OCI-LY7 (cell line): ENCODE data around the gene MLN. TPM values are rescaled to one million over a fixed set of nuclear protein-coding genes. Genes with fewer than 3 reads are reported as not detected.

ENCODE experiments used
- BruUV-seq: library from RNA; stranded (reverse); fragments of 400-500 nt; replicated peaks from 2 replicates; lab custom pipeline; 2021; lab: Mats Ljungman, UMichigan
- CTCF ChIA-PET: fragments of 300-600 bp; sonication (Branson Sonifier 250); formaldehyde crosslinking; loops from one replicate; lab custom pipeline; 2022; ENCODE audit warnings: antibody characterized with exemption; ENCODE audit not compliant: unreplicated experiment; lab: Charles Lee
- POLR2A ChIA-PET: fragments of 300-600 bp; sonication (Branson Sonifier 250); formaldehyde crosslinking; loops from one replicate; lab custom pipeline; 2022; ENCODE audit warnings: antibody characterized with exemption; lab: Charles Lee
- DNase-seq: peaks from one replicate; pipeline ENCODE4 v3.0.0-alpha.2; 2015; ENCODE audit warnings: low spot score
- H2AFZ ChIP-seq: fragments of 200-600 bp; sonication (generic), shearing (Covaris generic); 2 replicates; pipeline ENCODE4 v1.6.1; 2014; ENCODE audit warnings: mild to moderate bottlenecking, antibody characterized with exemption, low read length, moderate library complexity
- H3K27ac ChIP-seq: fragments of 200-600 bp; sonication (generic); 2 replicates; pipeline ENCODE4 v1.5.1; 2014; ENCODE audit warnings: mixed run types, low read depth, mild to moderate bottlenecking, moderate library complexity, low read length, inconsistent platforms; ENCODE audit not compliant: poor library complexity, severe bottlenecking
- H3K36me3 ChIP-seq: fragments of 200-600 bp; sonication (generic); 2 replicates; pipeline ENCODE4 v1.6.1; 2014; ENCODE audit warnings: mild to moderate bottlenecking, antibody characterized with exemption, low read length, moderate library complexity, mixed read lengths; ENCODE audit not compliant: insufficient read depth
- H3K4me1 ChIP-seq: fragments of 200-600 bp; sonication (generic); 2 replicates; pipeline ENCODE4 v1.5.1; 2014; ENCODE audit warnings: mild to moderate bottlenecking, low read length; ENCODE audit not compliant: insufficient read depth, poor library complexity, severe bottlenecking
- H3K4me2 ChIP-seq: fragments of 200-600 bp; sonication (generic); 2 replicates; pipeline ENCODE4 v1.6.1; 2014; ENCODE audit warnings: mild to moderate bottlenecking, low read length
- H3K4me3 ChIP-seq: fragments of 200-600 bp; sonication (generic); 2 replicates; pipeline ENCODE4 v1.5.1; 2014; ENCODE audit warnings: mild to moderate bottlenecking, low read depth, low read length; ENCODE audit not compliant: poor library complexity, severe bottlenecking
- H3K79me2 ChIP-seq: fragments of 200-600 bp; sonication (generic); 2 replicates; pipeline ENCODE4 v1.6.1; 2016; ENCODE audit warnings: low read depth, mild to moderate bottlenecking, low read length, moderate library complexity, mixed read lengths; ENCODE audit not compliant: insufficient read depth
- H3K9me2 ChIP-seq: fragments of 200-600 bp; sonication (generic); 2 replicates; pipeline ENCODE4 v1.6.1; 2016; ENCODE audit warnings: mild to moderate bottlenecking, low read length, mixed read lengths; ENCODE audit not compliant: insufficient read depth
- H3K9me3 ChIP-seq: fragments of 200-600 bp; sonication (generic); 2 replicates; pipeline ENCODE4 v1.6.1; 2014; ENCODE audit warnings: mild to moderate bottlenecking, mixed run types, low read length, mixed read lengths
- H4K20me1 ChIP-seq: fragments of 200-600 bp; sonication (generic); 2 replicates; pipeline ENCODE4 v1.6.1; 2014; ENCODE audit warnings: mild to moderate bottlenecking, antibody characterized with exemption, low read length, moderate library complexity, mixed read lengths; ENCODE audit not compliant: insufficient read depth
- CTCF ChIP-seq: fragments of 200-600 bp; sonication (generic); conservative IDR thresholded peaks from 2 replicates; pipeline ENCODE4 v1.5.1; 2014; ENCODE audit warnings: mild to moderate bottlenecking, antibody characterized with exemption, low read length, moderate library complexity, mixed read lengths
- EZH2phosphoT487 ChIP-seq: fragments of 200-600 bp; sonication (generic); IDR thresholded peaks from 2 replicates; pipeline ENCODE4 v1.6.1; 2018; ENCODE audit warnings: low read depth, borderline replicate concordance, mild to moderate bottlenecking, mixed run types, antibody characterized with exemption, low read length, moderate library complexity, mixed read lengths
- intact Hi-C: fragments of 100-400 bp; cut with micrococcal nuclease; formaldehyde crosslinking; loops from one replicate; pipeline ENCODE4 v1.10.0; 2022; ENCODE audit not compliant: unreplicated experiment
- total RNA-seq, 2 experiments: library from RNA; depleted of rRNA in 1 of 2; stranded (reverse); fragments of >200 nt in 1 of 2; shearing (Covaris generic) in 1 of 2; gene quantifications; 2 replicates each; pipeline ENCODE4 v1.2.3, GENCODE V29; 2014 to 2022

The MLN gene
- total RNA-seq, 2 experiments from 2014 or later = not detected

- peaks cover 3% of the 10 kb centered on the region for H3K4me1 ChIP-seq
- BruUV-seq = no TSS peak
- H3K9me2 ChIP-seq = no peaks in the 10 kb centered on the region
- no peak overlapping the region for H2AFZ ChIP-seq
- no peaks in the 10 kb centered on the region for H3K9me3 ChIP-seq
- TF ChIP-seq EZH2phosphoT487 (no peak), CTCF (no peak)
- no peak overlapping the region for H3K27ac ChIP-seq
- H3K79me2 ChIP-seq = no peaks in the 10 kb centered on the region
- ChIA-PET POLR2A (no interaction called here), CTCF (interaction anchor here (0.6 to 0.9 kb wide), 2 partner anchors 11 to 14 kb away, joined by 3 read pairs; no protein-coding TSS in a partner anchor)
- intact Hi-C loops = no loop called here
- no peak overlapping the region for H3K4me2 ChIP-seq
- H3K36me3 ChIP-seq = peaks cover 94% of the 10 kb centered on the region
- DNase-seq = no peak
- H3K4me3 ChIP-seq = no peak overlapping the region
- no peaks in the 10 kb centered on the region for H4K20me1 ChIP-seq
Measured at GRCh38 chr6:33778444-33779121, 25.2 kb downstream of the MLN start.

- no peak for DNase-seq
- H2AFZ ChIP-seq = no peak overlapping the region
- H3K36me3 ChIP-seq = peaks cover 94% of the 10 kb centered on the region
- TF ChIP-seq EZH2phosphoT487 (no peak), CTCF (no peak)
- H3K9me3 ChIP-seq = no peaks in the 10 kb centered on the region
- H3K27ac ChIP-seq = no peak overlapping the region
- peaks cover 3% of the 10 kb centered on the region for H3K4me1 ChIP-seq
- BruUV-seq = no TSS peak
- H3K4me3 ChIP-seq = no peak overlapping the region
- CTCF ChIA-PET = no interaction called here
- no peaks in the 10 kb centered on the region for H3K9me2 ChIP-seq
- intact Hi-C loops = no loop called here
- no peaks in the 10 kb centered on the region for H3K79me2 ChIP-seq
- POLR2A ChIA-PET = interaction anchor here (0.6 kb wide), 1 partner anchor 1870 kb away, joined by 3 read pairs; no protein-coding TSS in a partner anchor
- H3K4me2 ChIP-seq = no peak overlapping the region
- H4K20me1 ChIP-seq = no peaks in the 10 kb centered on the region
Measured at GRCh38 chr6:33777398-33778388, 26.1 kb downstream of the MLN start.
